ENCODE measurements around the gene SLC25A25.

GRCh38 chr9:128025736-128026135 is 42.3 kb upstream of the SLC25A25 start:
- TF ChIP-seq EP300 (IDR thresholded peaks at IDR 0.05; ENCODE audit: borderline replicate concordance) = no peak
- no peak for TF ChIP-seq TAF1 (IDR thresholded peaks at IDR 0.05; ENCODE audit: low read depth)
- TF ChIP-seq TEAD4 (IDR thresholded peaks at IDR 0.05) = no peak
- TF ChIP-seq MAX (IDR thresholded peaks at IDR 0.05) = no peak
- TF ChIP-seq TCF12 (IDR thresholded peaks at IDR 0.05; ENCODE audit: low read depth) = no peak
